NCI-H1092 treated with DMSO at 0.1 percent for 48 hours (cell line): ENCODE data around the gene ZFP1.
A peak's percentile ranks its signal among the peaks of the same experiment; 100 is the strongest.
"Not testable (repeated sequence)": the region's sequence is repeated elsewhere in the genome, so short reads cannot be mapped to it uniquely, and the experiment has no call there.

Experiments used
- DNase-seq: peaks from one replicate; lab custom pipeline; 2025; lab: John Stamatoyannopoulos, UW

Gene ZFP1

GRCh38 chr16:75113541-75114121 is 34.7 kb upstream of the ZFP1 start:
- no peak for DNase-seq

GRCh38 chr16:75114179-75114945 is 34.0 kb upstream of the ZFP1 start:
- peak; percentile 37 for DNase-seq

DNA sequence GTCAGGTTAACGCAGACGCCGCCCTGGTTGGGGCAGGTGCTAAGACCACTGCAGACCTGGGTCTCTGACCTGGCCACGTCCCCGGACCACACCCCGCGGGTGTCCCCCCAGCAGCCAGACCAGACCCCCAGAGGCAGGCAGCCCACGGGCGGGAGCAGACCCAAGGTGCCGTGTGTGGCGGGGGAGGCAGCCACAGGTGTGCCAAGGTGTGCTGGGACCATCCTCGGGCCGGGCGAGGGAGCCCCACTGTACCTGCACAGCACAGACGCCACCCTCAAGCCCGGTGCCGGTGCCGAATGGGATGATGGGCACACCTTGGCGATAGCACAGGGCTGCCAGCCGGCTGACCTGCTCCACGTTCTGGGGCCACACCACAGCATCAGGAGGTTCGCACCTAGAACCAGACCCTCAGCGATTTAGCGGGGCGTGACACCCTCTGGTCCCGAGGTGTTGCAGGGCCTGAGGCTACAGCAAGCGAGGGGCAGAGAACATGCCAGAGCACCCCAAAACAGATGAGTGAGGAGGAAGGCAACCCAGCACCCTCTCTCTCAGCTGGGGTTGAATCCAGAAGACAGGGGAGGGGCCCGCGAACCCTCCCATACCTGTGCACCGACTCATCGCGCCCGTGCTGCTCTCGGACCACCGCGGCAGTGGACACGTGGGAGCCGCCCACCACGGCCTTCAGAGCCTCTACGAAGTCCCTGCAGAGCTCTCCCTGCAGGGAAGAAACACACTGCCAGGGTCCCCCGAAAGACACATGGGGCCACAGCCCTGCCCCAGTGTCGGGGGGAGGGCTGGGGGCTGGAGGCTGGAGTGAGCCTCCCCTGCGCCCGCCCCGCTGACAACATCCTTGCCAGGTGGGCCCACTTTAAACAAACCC is 33.1 kb upstream of the ZFP1 start:
- DNase-seq: no peak

DNA sequence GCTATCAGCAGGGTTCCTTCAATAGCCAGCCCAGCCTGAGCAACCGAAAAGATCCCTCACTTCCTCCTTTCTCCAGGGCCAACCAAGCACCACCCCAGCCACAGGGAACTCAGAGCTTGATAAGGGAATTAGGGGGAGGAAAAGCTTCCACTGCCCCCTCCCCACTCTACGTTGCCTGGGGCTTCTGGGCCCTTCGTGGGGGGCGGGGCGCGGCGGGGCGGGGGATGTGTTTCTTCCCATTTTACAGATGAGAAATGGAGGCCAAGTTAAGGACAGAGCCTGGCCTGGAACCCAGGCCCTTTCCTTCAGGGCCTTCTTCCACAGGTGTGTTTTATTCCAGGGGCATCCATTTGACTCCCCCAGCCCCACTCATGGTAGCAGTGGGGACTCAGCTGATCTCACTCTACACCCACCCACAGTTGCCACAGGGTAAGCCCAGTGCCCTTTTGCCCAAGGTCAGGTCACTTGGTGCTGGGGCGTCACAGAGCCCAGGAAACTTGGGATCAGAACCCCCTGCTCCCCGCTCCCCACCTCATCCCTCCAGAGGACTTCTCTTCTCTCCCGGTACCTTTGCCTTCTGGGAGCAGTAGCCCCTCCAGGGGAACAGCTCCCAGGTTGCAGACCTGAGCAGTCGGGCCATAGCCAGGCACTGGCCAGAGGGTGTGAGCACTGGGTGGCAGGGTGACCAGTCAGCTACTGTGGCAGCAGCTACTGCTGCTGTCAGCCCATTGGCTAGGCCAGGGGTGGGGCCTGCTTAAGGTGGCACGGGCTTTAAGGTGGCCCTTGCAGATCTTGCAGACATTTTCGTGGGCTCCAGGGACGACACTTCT is 32.0 kb upstream of the ZFP1 start, which contains the start of gene LDHD:
TSS of gene LDHD (minus strand) at position 700 of the 830 bp plus-strand sequence. CDS start at position 640, 60 bp downstream.
- no peak for DNase-seq

DNA sequence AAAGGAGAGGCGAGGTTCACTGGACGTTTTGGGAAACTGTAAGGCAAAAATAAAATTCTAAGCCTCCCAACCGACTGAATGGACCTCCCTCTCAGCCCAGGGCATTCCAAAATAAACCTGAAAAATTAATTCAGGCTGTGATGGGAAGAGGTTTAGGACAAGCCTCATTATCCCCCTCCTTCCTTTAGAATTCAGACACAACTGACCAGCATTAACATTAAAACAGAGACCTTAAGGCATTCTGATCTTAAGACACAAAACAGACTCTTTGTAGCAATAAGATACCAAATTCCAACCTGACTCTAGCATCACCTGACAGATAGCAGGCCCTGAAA is 31.4 kb upstream of the ZFP1 start:
- no peak for DNase-seq

- no peak for DNase-seq
These were observed 29.3 kb upstream of the ZFP1 start for GRCh38 chr16:75118943-75119539.

GRCh38 chr16:75120253-75120652 is 28.1 kb upstream of the ZFP1 start:
- no peak for DNase-seq

DNA sequence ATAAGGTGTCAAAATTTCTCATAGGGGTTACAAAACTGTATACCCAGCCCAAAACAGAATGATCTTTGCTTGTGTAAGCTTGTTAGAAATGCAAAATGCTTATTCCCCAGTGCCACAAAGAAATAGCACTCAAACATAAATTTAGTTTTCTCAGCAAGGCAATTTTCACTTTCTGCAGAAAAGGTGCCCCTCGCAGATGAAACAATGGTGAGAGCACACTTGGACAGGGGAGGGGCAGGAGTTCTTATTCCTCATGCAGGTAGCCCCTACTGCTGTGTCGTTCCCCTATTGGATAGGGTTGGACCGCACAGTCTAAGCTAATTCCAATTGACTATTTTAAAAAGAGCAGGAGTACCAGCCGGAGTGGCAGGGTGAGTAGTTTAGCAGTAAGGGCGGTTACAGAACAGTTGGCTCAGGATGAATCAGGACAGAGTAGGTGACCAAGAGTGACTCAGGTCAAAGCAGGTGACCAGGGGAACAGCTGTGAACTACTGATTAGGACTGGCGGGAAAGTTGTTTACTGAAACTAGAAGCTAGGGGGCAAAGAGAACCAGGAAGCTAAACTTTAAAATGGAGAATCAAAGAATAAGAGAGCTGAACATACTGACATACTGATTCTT is 26.3 kb upstream of the ZFP1 start:
- no peak for DNase-seq

- no peak for DNase-seq
These were observed 25.7 kb upstream of the ZFP1 start for GRCh38 chr16:75122609-75123008.

GRCh38 chr16:75127713-75128415 is 20.5 kb upstream of the ZFP1 start:
- DNase-seq: no peak

GRCh38 chr16:75129421-75130149 is 18.7 kb upstream of the ZFP1 start:
- DNase-seq: not testable (repeated sequence)

GRCh38 chr16:75130150-75130771 is 18.1 kb upstream of the ZFP1 start:
- DNase-seq: no peak

DNA sequence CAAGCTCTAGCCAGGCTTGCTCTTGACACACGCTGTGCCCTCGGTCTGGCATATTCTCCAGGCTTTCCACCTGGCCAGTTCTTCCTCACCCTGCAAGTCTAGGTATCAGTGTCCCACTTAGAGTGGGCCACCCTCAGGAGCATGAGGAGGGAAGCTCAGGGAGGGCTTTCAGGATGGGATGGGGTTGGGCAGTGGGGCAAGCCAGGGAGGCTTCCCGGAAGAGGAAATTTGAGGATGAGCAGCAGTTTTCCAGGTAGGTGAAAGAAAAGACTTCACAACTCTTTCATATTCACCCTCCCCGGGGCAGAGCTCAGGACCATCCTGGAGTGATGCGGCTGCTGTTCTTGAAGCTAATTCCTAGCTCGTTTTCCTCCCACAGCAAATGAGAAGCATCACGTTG is 17.2 kb upstream of the ZFP1 start:
- DNase-seq: no peak

GRCh38 chr16:75138233-75138632 is 10.1 kb upstream of the ZFP1 start:
- no peak for DNase-seq

DNA sequence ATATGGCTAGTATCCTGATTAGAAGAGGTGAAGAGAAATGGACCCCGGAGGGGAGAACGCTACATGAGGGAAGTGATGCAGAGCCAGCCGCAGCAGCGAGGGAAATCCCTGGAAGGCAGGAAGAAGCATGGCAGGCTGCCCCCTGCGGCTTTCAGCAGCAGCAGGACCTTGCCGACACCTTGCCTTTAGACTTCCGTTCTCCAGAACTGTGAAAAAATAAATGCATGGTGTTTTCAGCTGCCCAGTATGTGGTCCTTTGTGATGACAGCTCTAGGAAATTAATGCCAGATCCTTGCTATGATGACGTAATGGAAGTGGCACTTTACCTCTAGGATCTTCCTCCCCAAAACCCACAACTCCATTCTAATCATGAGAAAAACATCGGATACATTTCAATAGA is 9.7 kb upstream of the ZFP1 start:
- no peak for DNase-seq

GRCh38 chr16:75139498-75139897 is 8.8 kb upstream of the ZFP1 start:
- DNase-seq: no peak

GRCh38 chr16:75143941-75144340 is 4.4 kb upstream of the ZFP1 start:
- no peak for DNase-seq

GRCh38 chr16:75147968-75148310 is 385 bp upstream of the ZFP1 start:
- DNase-seq: no peak

GRCh38 chr16:75151798-75152197 is 3.5 kb downstream of the ZFP1 start:
- no peak for DNase-seq
